AG09319 (cell line): ENCODE data around the gene CRYBA4.

Source experiments
- DNase-seq: peaks from one replicate; pipeline ENCODE4 v3.0.0-alpha.2; 2010; ENCODE audit warnings: low read depth; ENCODE audit errors: extremely low read depth
- CTCF ChIP-seq: IDR thresholded peaks from 2 replicates; pipeline ENCODE4 v1.5.1; 2011; ENCODE audit warnings: low read depth, mild to moderate bottlenecking, inconsistent platforms, low read length, moderate library complexity

The CRYBA4 gene

GRCh38 chr22:26597480-26597879 lies 24.3 kb upstream of the CRYBA4 start:
- no peak for TF ChIP-seq CTCF
- DNase-seq, result no peak

- no peak for DNase-seq
- TF ChIP-seq CTCF, result no peak
These were observed 22.3 kb upstream of the CRYBA4 start for GRCh38 chr22:26599505-26599904.

GRCh38 chr22:26601726-26602125 lies 20.0 kb upstream of the CRYBA4 start:
- DNase-seq, result no peak
- no peak for TF ChIP-seq CTCF

- TF ChIP-seq CTCF, result no peak
- no peak for DNase-seq
These were observed 19.6 kb upstream of the CRYBA4 start for GRCh38 chr22:26602127-26602526.

GRCh38 chr22:26604368-26604767 lies 17.4 kb upstream of the CRYBA4 start:
- DNase-seq, result no peak
- TF ChIP-seq CTCF, result no peak

- no peak for TF ChIP-seq CTCF
- DNase-seq, result no peak
These were observed 15.2 kb upstream of the CRYBA4 start for GRCh38 chr22:26606611-26607010.

- TF ChIP-seq CTCF, result no peak
- DNase-seq, result no peak
These were observed 13.6 kb upstream of the CRYBA4 start for GRCh38 chr22:26608129-26608528.
